GM23338 (cell line): ENCODE measurements around the gene UST. TPM values are rescaled to one million over a fixed set of nuclear protein-coding genes. Genes with fewer than 3 reads are reported as not detected.

Source experiments
- ATAC-seq: fragments of 200-7000 bp; cut with Tn5 transposase; 3 replicates; pipeline ENCODE4 v1.9.1; 2020
- DNase-seq: peaks from one replicate; pipeline ENCODE4 v3.0.0-alpha.2; 2015; ENCODE audit warnings: low spot score
- H2AFZ ChIP-seq: fragments of 200-600 bp; sonication (generic); 2 replicates; pipeline ENCODE4 v1.8.0; 2016; ENCODE audit warnings: antibody characterized with exemption, mild to moderate bottlenecking, moderate library complexity
- H3F3A ChIP-seq: fragments of 200-600 bp; sonication (generic); replicated peaks from 2 replicates; pipeline ENCODE4 v1.8.0; 2017; ENCODE audit warnings: antibody characterized with exemption, mixed run types, low read depth
- H3K27ac ChIP-seq: fragments of 200-600 bp; sonication (generic); 2 replicates; pipeline ENCODE4 v1.6.1; 2016; ENCODE audit warnings: low read depth
- H3K27me3 ChIP-seq: fragments of 200-600 bp; sonication (generic); 2 replicates; pipeline ENCODE4 v1.8.0; 2016; ENCODE audit warnings: mild to moderate bottlenecking, mixed run types, moderate library complexity; ENCODE audit not compliant: insufficient read depth
- H3K36me3 ChIP-seq: fragments of 200-600 bp; sonication (generic); 2 replicates; pipeline ENCODE4 v1.8.0; 2016; ENCODE audit warnings: mild to moderate bottlenecking; ENCODE audit not compliant: insufficient read depth
- H3K4me1 ChIP-seq: fragments of 200-600 bp; sonication (generic); 2 replicates; pipeline ENCODE4 v1.8.0; 2016; ENCODE audit warnings: mild to moderate bottlenecking, moderate library complexity; ENCODE audit not compliant: insufficient read depth
- H3K4me2 ChIP-seq: fragments of 200-600 bp; sonication (generic); 2 replicates; pipeline ENCODE4 v1.7.1; 2017; ENCODE audit warnings: mixed run types
- H3K4me3 ChIP-seq: fragments of 200-600 bp; sonication (generic); 2 replicates; pipeline ENCODE4 v1.6.1; 2016; ENCODE audit warnings: mixed run types
- H3K79me2 ChIP-seq: fragments of 200-600 bp; sonication (generic); replicated peaks from 2 replicates; pipeline ENCODE4 v1.8.0; 2017; ENCODE audit warnings: mild to moderate bottlenecking; ENCODE audit not compliant: insufficient read depth
- H3K9me2 ChIP-seq: fragments of 200-600 bp; sonication (generic); 2 replicates; pipeline ENCODE4 v1.8.0; 2017; ENCODE audit not compliant: insufficient read depth
- H4K20me1 ChIP-seq: fragments of 200-600 bp; sonication (generic); replicated peaks from 2 replicates; pipeline ENCODE4 v1.8.0; 2017; ENCODE audit warnings: mild to moderate bottlenecking; ENCODE audit not compliant: insufficient read depth
- H3K27ac Mint-ChIP-seq: 2 replicates; pipeline ENCODE4 v1.8.0; 2020; ENCODE audit warnings: inconsistent platforms, mild to moderate bottlenecking, moderate library complexity, mixed read lengths
- H3K27me3 Mint-ChIP-seq: 3 replicates; pipeline ENCODE4 v1.8.0; 2022; ENCODE audit warnings: low read depth, mild to moderate bottlenecking, moderate library complexity, mixed read lengths, inconsistent platforms; ENCODE audit not compliant: insufficient read depth, poor library complexity
- H3K36me3 Mint-ChIP-seq: 3 replicates; pipeline ENCODE4 v1.8.0; 2021; ENCODE audit warnings: low read depth, mild to moderate bottlenecking, inconsistent platforms, moderate library complexity, mixed read lengths
- H3K4me1 Mint-ChIP-seq: 3 replicates; pipeline ENCODE4 v1.8.0; 2020; ENCODE audit warnings: mild to moderate bottlenecking, inconsistent platforms, mixed read lengths
- H3K4me3 Mint-ChIP-seq: 3 replicates; pipeline ENCODE4 v1.8.0; 2021; ENCODE audit warnings: moderate library complexity, mild to moderate bottlenecking, inconsistent platforms, mixed read lengths
- H3K9me3 Mint-ChIP-seq: 3 replicates; pipeline ENCODE4 v1.8.0; 2020; ENCODE audit warnings: moderate library complexity, mild to moderate bottlenecking, inconsistent platforms, mixed read lengths
- CREB1 ChIP-seq: fragments of 250-450 bp; sonication (Bioruptor Pico); IDR thresholded peaks from 2 replicates; pipeline ENCODE4 v1.5.0; 2020; ENCODE audit warnings: low read depth, mild to moderate bottlenecking, moderate library complexity
- CTCF ChIP-seq, 2 experiments: fragments of 200-600 bp in 1 of 2; sonication (generic) in 1 of 2; conservative IDR thresholded peaks; 2 replicates each; pipeline versions ENCODE4 v1.5.1 to v1.6.1; 2016 to 2017; ENCODE audit warnings: antibody characterized with exemption in 2 of 2, low read depth in 2 of 2, mild to moderate bottlenecking in 2 of 2, moderate library complexity in 1 of 2
- ETS1 ChIP-seq: IDR thresholded peaks from 2 replicates; pipeline ENCODE4 v1.6.1; 2016; ENCODE audit warnings: antibody characterized with exemption
- EZH2 ChIP-seq: fragments of 200-600 bp; sonication (generic); IDR thresholded peaks from one replicate; pipeline ENCODE4 v1.8.0; 2017; ENCODE audit warnings: antibody characterized with exemption, mild to moderate bottlenecking, low read depth; ENCODE audit not compliant: unreplicated experiment
- EZH2phosphoT487 ChIP-seq: fragments of 200-600 bp; sonication (generic); IDR thresholded peaks from one replicate; pipeline ENCODE4 v1.8.1; 2018; ENCODE audit warnings: antibody characterized with exemption; ENCODE audit not compliant: unreplicated experiment
- JUNB ChIP-seq: IDR thresholded peaks from one replicate; pipeline ENCODE4 v1.6.1; 2016; ENCODE audit warnings: antibody characterized with exemption; ENCODE audit not compliant: unreplicated experiment
- NANOG ChIP-seq: IDR thresholded peaks from 2 replicates; pipeline ENCODE4 v1.6.1; 2016; ENCODE audit warnings: antibody characterized with exemption, borderline replicate concordance
- POLR2AphosphoS5 ChIP-seq: IDR thresholded peaks from 2 replicates; pipeline ENCODE4 v1.6.1; 2016; ENCODE audit warnings: antibody characterized with exemption, low read depth
- REST ChIP-seq: IDR thresholded peaks from one replicate; pipeline ENCODE4 v1.6.1; 2018; ENCODE audit warnings: antibody characterized with exemption; ENCODE audit not compliant: unreplicated experiment
- STAT1 ChIP-seq: IDR thresholded peaks from one replicate; pipeline ENCODE4 v1.6.1; 2016; ENCODE audit warnings: antibody characterized with exemption; ENCODE audit not compliant: unreplicated experiment
- ZNF114 ChIP-seq: fragments of 250-450 bp; sonication (Bioruptor Pico); IDR thresholded peaks from 2 replicates; pipeline ENCODE4 v1.5.0; 2020; ENCODE audit warnings: mild to moderate bottlenecking, moderate library complexity
- ZNF331 ChIP-seq: fragments of 250-450 bp; sonication (Bioruptor Pico); IDR thresholded peaks from 2 replicates; pipeline ENCODE4 v1.5.0; 2020; ENCODE audit warnings: low read depth, mild to moderate bottlenecking, moderate library complexity
- ZNF462 ChIP-seq: fragments of 250-450 bp; sonication (Bioruptor Pico); IDR thresholded peaks from 2 replicates; pipeline ENCODE4 v1.5.0; 2020; ENCODE audit warnings: mild to moderate bottlenecking, moderate library complexity
- polyA plus RNA-seq: library from polyadenylated mRNA; unstranded; fragments of >200 nt; fragmentation: Nextera tagmentation; extraction: Ambion mirVana; gene quantifications from 2 replicates; pipeline ENCODE4 v1.2.1, GENCODE V29; 2016
- total RNA-seq: library from RNA; depleted of rRNA; stranded (reverse); fragments of >200 nt; shearing (Covaris generic); gene quantifications from 2 replicates; pipeline ENCODE4 v1.2.3, GENCODE V29; 2014

The UST gene
- total and polyA plus RNA-seq, 2 experiments from 2014 or later: 12.6 to 33.0 TPM

- DNase-seq (no peak), ATAC-seq (no peak)
- H3K27ac ChIP-seq: no peak overlapping the region
- H3K27me3 Mint-ChIP-seq: peaks cover 1% of the 10 kb centered on the region
- no peak overlapping the region; the same call in 1 of the 2 replicates for H3K27ac Mint-ChIP-seq
- H3F3A ChIP-seq: no peaks in the 10 kb centered on the region
- no peaks in the 10 kb centered on the region for H3K27me3 ChIP-seq
- peaks cover 8% of the 10 kb centered on the region; the same call in 1 of the 2 replicates for H3K9me2 ChIP-seq
- H3K79me2 ChIP-seq: peaks cover 98% of the 10 kb centered on the region
- TF ChIP-seq CTCF (conservative IDR thresholded peaks at IDR 0.05; ENCODE audit: low read depth in 2 of 2): no peak
- TF ChIP-seq NANOG: no peak
- no peak for TF ChIP-seq EZH2phosphoT487
- no peak for TF ChIP-seq ETS1
- no peak for TF ChIP-seq ZNF114 (CRISPR knock-in tag)
- no peak for TF ChIP-seq STAT1
- TF ChIP-seq POLR2AphosphoS5: no peak
- TF ChIP-seq JUNB: no peak
- TF ChIP-seq ZNF462: no peak
- no peak for TF ChIP-seq REST
- no peak for TF ChIP-seq ZNF331 (CRISPR knock-in tag)
- TF ChIP-seq CREB1 (CRISPR knock-in tag): no peak
- no peak for TF ChIP-seq EZH2
- no peaks in the 10 kb centered on the region; the same call in 2 of the 3 replicates for H3K36me3 Mint-ChIP-seq
- H3K4me2 ChIP-seq: no peak overlapping the region
- no peaks in the 10 kb centered on the region for H3K36me3 ChIP-seq
- H2AFZ ChIP-seq: no peak overlapping the region
- H3K4me1 Mint-ChIP-seq: peaks cover 66% of the 10 kb centered on the region
- H3K4me3 ChIP-seq: no peak overlapping the region
- peaks cover 2% of the 10 kb centered on the region; the same call in 1 of the 2 replicates for H4K20me1 ChIP-seq
- H3K4me3 Mint-ChIP-seq: no peak overlapping the region
- H3K4me1 ChIP-seq: peaks cover 55% of the 10 kb centered on the region
- no peaks in the 10 kb centered on the region for H3K9me3 Mint-ChIP-seq
Observed at GRCh38 chr6:148835920-148836441, 89.2 kb downstream of the UST start.
